ENCODE measurements around the gene NUBPL. TPM values are rescaled to one million over a fixed set of nuclear protein-coding genes. Genes with fewer than 3 reads are reported as not detected.
"Not testable (repeated sequence)": the region's sequence is repeated elsewhere in the genome, so short reads cannot be mapped to it uniquely, and the experiment has no call there.

Gene NUBPL
- total and polyA plus RNA-seq, 2 experiments from 2014 or later: 22.9 to 30.8 TPM

DNA sequence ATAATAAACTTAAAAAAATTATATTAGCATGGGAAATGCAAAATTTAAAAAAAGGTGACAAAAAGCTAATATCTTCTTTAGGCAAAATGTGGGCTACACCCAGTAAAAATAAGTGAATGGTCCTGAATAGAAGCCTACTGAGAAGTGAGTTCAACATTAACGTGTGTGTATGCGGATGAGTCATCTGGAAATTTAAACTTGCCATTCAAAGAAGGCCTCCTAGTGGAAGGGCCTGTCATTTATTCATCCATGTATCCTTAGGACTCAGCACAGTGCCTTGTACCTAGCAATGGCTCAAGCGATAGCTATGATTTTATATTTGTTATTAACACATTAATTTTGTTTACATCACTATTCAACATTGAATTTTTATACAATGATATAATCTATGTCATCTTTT is 226.2 kb downstream of the NUBPL start:
- Histone ChIP-seq H3K36me3 (no peaks in the 10 kb centered on the region), H3K9me3 (ENCODE audit: low read depth) (no peaks in the 10 kb centered on the region), H3K27ac (no peak overlapping the region), H3K4me1 (ENCODE audit: low read depth) (no peaks in the 10 kb centered on the region), H3K27me3 (no peaks in the 10 kb centered on the region), H3K4me3 (no peak overlapping the region)
- no peak for DNase-seq (ENCODE audit: low read depth in 1 of 2, low spot score in 1 of 2)
- TF ChIP-seq, protein P1, sequence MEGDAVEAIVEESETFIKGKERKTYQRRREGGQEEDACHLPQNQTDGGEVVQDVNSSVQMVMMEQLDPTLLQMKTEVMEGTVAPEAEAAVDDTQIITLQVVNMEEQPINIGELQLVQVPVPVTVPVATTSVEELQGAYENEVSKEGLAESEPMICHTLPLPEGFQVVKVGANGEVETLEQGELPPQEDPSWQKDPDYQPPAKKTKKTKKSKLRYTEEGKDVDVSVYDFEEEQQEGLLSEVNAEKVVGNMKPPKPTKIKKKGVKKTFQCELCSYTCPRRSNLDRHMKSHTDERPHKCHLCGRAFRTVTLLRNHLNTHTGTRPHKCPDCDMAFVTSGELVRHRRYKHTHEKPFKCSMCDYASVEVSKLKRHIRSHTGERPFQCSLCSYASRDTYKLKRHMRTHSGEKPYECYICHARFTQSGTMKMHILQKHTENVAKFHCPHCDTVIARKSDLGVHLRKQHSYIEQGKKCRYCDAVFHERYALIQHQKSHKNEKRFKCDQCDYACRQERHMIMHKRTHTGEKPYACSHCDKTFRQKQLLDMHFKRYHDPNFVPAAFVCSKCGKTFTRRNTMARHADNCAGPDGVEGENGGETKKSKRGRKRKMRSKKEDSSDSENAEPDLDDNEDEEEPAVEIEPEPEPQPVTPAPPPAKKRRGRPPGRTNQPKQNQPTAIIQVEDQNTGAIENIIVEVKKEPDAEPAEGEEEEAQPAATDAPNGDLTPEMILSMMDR (IDR thresholded peaks at IDR 0.05; ENCODE audit: low read depth, low read length): no peak

GRCh38 chr14:31788340-31788739 is 227.1 kb downstream of the NUBPL start:
- DNase-seq (ENCODE audit: low read depth in 1 of 2, low spot score in 1 of 2): no peak
- TF ChIP-seq, protein P1 (IDR thresholded peaks at IDR 0.05; ENCODE audit: low read depth, low read length): no peak
- Histone ChIP-seq H3K27me3 (no peaks in the 10 kb centered on the region), H3K9me3 (ENCODE audit: low read depth) (no peaks in the 10 kb centered on the region), H3K4me1 (ENCODE audit: low read depth) (no peaks in the 10 kb centered on the region), H3K4me3 (no peak overlapping the region), H3K27ac (no peak overlapping the region), H3K36me3 (no peaks in the 10 kb centered on the region)

DNA sequence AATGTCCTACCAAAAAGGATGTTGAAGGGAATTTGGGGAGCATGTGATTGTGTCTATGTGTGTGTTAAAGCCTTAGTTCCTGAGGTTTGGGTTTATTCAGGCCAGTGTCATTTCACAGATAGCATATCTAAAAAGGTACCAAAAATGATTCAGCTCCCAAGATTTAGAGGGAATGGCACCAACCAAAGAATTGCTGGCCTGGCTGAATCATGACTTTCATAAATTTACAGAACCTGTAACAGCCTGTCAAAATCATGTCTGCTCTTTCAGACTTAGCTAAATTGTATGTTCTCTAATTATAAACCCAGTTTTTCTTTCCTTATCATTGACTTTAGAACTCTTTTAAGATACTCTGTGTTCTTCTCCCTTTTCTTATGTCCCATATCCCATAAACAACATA is 231.5 kb downstream of the NUBPL start:
- Histone ChIP-seq H3K36me3 (no peaks in the 10 kb centered on the region), H3K9me3 (ENCODE audit: low read depth) (no peaks in the 10 kb centered on the region), H3K4me1 (ENCODE audit: low read depth) (no peaks in the 10 kb centered on the region), H3K4me3 (no peak overlapping the region), H3K27me3 (no peaks in the 10 kb centered on the region), H3K27ac (no peak overlapping the region)
- TF ChIP-seq, protein P1 (IDR thresholded peaks at IDR 0.05; ENCODE audit: low read depth, low read length): no peak
- no peak for DNase-seq (ENCODE audit: low read depth in 1 of 2, low spot score in 1 of 2)

DNA sequence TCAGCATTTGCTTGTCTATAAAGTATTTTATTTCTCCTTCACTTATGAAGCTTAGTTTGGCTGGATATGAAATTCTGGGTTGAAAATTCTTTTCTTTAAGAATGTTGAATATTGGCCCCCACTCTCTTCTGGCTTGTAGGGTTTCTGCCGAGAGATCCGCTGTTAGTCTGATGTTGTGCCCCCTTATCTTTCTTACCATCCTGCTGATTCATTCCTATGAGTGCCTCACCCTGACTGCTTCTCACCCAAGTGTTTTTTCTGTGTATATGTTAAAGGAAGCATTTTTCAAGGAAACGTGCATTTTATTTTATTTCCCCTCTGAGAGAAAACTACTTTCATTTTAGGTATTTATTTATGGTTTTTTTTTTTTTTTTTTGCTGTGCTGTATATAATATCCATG is 236.7 kb downstream of the NUBPL start:
- H3K36me3 ChIP-seq; H3K4me3 ChIP-seq; H3K27me3 ChIP-seq; DNase-seq (ENCODE audit: low read depth in 1 of 2, low spot score in 1 of 2); H3K4me1 ChIP-seq (ENCODE audit: low read depth); H3K9me3 ChIP-seq (ENCODE audit: low read depth); H3K27ac ChIP-seq: not testable (repeated sequence)

DNA sequence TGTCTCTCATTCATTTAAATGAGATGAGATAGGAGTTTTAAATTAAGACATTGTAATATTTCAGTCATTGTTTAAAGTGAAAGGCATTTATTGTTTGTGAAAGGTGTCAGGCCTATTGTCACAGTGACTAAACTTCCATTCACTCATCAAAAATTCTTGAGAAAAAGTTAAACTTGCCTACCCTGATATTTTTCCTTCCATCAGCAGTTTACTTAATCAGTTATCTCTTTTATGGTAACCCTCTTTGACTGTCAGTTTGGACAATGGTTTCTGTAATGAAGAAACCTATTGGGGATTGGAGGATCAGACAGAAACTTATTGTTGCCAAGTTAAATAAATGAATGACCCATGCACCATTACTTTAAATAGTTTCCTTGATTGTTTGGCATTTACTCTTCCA is 241.6 kb downstream of the NUBPL start:
- H3K4me3 ChIP-seq: no peak overlapping the region
- TF ChIP-seq, protein P1 (IDR thresholded peaks at IDR 0.05; ENCODE audit: low read depth, low read length): no peak
- no peaks in the 10 kb centered on the region for H3K36me3 ChIP-seq
- no peaks in the 10 kb centered on the region for H3K4me1 ChIP-seq (ENCODE audit: low read depth)
- peaks cover 3% of the 10 kb centered on the region for H3K9me3 ChIP-seq (ENCODE audit: low read depth)
- no peak overlapping the region for H3K27ac ChIP-seq
- H3K27me3 ChIP-seq: no peaks in the 10 kb centered on the region
- DNase-seq (ENCODE audit: low read depth in 1 of 2, low spot score in 1 of 2): no peak

- Histone ChIP-seq H3K27me3 (no peaks in the 10 kb centered on the region), H3K4me1 (ENCODE audit: low read depth) (no peaks in the 10 kb centered on the region), H3K9me3 (ENCODE audit: low read depth) (peaks cover 3% of the 10 kb centered on the region), H3K27ac (no peak overlapping the region), H3K36me3 (no peaks in the 10 kb centered on the region), H3K4me3 (no peak overlapping the region)
- TF ChIP-seq, protein P1 (IDR thresholded peaks at IDR 0.05; ENCODE audit: low read depth, low read length): no peak
- no peak for DNase-seq (ENCODE audit: low read depth in 1 of 2, low spot score in 1 of 2)
These were observed 245.0 kb downstream of the NUBPL start for GRCh38 chr14:31806249-31806648.

DNA sequence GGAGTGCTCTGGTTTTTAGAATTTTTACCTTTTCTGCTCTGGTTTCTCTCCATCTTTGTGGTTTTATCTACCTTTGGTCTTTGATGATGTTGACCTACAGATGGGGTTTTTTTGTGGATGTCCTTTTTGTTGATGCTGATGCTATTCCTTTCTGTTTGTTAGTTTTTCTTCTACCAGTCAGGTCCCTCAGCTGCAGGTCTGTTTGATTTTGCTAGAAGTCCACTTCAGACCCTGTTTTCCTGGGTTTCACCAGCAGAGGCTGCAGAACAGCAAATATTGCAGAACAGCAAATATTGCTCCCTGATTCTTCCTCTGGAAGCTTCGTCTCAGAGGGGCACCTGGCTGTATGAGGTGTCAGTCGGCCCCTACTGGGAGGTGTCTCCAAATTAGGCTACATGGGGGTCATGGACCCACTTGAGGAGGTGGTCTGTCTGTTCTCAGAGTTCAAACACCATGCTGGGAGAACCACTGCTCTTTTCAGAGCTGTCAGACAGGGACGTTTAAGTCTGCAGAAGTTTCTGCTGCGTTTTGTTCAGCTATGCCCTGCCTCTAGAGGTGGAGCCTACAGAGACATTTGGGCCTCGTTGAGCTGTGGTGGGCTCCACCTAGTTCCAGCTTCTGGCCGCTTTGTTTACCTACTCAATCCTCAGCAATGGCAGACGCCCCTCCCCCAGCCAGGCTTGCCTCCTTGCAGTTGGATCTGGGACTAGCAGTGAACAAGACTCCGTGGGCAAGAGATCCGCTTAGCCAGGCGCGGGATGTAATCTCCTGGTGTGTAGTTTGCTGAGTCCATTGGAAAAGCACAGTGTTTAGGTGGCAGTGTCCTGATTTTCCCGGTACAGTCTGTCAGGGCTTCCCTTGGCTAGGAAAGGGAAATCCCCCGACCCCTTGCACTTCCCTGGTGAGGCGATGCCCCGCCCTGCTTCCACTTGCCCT is 250.8 kb downstream of the NUBPL start:
- not testable (repeated sequence) for H3K4me1 ChIP-seq (ENCODE audit: low read depth); DNase-seq (ENCODE audit: low read depth in 1 of 2, low spot score in 1 of 2); H3K9me3 ChIP-seq (ENCODE audit: low read depth); H3K27ac ChIP-seq; H3K36me3 ChIP-seq; H3K4me3 ChIP-seq; H3K27me3 ChIP-seq

DNA sequence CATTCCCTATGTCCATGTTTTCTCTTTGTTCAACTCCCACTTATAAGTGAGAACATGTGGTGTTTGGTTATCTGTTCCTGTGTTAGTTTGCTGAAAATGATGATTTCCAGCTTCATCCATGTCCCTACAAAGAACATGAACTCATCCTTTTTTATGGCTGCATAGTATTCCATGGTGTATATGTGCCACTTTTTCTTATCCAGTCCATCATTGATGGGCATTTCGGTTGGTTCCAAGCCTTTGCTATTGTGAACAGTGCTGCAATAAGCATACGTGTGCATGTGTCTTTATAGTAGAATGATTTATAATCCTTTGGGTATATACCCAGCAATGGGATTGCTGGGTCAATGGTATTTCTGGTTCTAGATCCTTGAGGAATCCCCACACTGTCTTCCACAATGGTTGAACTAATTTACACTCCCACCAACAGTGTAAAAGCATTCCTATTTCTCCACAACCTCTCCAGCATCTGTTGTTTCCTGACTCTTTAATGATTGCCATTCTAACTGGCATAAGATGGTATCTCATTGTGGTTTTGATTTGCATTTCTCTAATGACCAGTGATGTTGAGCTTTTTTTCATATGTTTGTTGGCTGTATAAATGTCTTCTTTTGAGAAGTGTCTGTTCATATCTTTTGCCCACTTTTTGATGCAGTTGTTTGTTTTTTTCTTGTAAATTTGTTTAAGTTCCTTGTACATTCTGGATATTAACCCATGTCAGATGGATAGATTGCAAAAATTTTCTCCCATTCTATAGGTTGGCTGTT is 252.7 kb downstream of the NUBPL start:
- not testable (repeated sequence) for H3K27me3 ChIP-seq; H3K9me3 ChIP-seq (ENCODE audit: low read depth); DNase-seq (ENCODE audit: low read depth in 1 of 2, low spot score in 1 of 2); H3K4me1 ChIP-seq (ENCODE audit: low read depth); H3K27ac ChIP-seq; H3K36me3 ChIP-seq; H3K4me3 ChIP-seq
